ENCODE data around the gene FARS2. TPM values are rescaled to one million over a fixed set of nuclear protein-coding genes. Genes with fewer than 3 reads are reported as not detected.

The FARS2 gene
- total RNA-seq, 1 donor from 2014 or later, result 8.2 TPM

DNA sequence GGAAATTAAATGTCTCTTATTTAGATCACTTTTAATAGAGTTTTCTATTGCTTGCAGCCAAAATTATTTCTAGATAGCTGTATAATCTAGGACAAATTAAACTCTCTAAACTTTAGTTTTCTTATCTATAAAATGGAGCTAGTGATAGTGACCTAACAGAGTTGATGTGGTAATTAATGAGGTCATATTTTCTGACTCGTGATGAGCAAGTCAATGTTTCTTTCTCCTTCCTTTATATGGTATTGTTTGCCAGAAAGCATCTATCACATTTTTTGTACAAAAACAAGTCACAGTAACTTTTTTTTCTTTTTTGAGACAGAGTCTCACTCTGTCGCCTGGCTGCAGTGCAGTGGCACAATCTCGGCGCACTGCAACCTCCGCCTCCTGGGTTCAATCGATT lies 267.7 kb downstream of the FARS2 start:
- no peak for DNase-seq (ENCODE audit: low read depth)
- TF ChIP-seq, protein P1, sequence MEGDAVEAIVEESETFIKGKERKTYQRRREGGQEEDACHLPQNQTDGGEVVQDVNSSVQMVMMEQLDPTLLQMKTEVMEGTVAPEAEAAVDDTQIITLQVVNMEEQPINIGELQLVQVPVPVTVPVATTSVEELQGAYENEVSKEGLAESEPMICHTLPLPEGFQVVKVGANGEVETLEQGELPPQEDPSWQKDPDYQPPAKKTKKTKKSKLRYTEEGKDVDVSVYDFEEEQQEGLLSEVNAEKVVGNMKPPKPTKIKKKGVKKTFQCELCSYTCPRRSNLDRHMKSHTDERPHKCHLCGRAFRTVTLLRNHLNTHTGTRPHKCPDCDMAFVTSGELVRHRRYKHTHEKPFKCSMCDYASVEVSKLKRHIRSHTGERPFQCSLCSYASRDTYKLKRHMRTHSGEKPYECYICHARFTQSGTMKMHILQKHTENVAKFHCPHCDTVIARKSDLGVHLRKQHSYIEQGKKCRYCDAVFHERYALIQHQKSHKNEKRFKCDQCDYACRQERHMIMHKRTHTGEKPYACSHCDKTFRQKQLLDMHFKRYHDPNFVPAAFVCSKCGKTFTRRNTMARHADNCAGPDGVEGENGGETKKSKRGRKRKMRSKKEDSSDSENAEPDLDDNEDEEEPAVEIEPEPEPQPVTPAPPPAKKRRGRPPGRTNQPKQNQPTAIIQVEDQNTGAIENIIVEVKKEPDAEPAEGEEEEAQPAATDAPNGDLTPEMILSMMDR (IDR thresholded peaks at IDR 0.05; ENCODE audit: insufficient read depth, low read length, poor library complexity, severe bottlenecking), result no peak
- no peaks in the 10 kb centered on the region for H3K36me3 ChIP-seq (ENCODE audit: control insufficient read depth, insufficient read depth, low read length)

DNA sequence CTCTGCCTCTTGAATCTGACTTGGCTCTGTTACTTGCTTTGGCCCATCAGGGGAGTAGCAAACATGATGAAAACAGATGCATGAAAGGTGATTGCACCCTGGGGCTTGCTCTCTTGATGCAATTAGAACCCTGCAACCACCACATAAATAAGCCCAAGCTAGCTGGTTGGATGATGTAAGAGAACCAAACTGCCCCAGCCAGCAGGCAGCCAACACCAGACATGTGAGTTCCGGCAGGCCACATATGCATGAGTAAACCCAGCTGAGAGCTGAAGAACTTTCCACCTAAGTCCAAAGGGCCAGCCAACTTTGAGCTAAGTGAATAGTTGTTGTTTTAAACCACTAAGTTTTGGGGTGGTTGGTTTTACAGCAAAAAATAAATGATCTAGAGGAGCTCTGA lies 268.4 kb downstream of the FARS2 start:
- DNase-seq (ENCODE audit: low read depth), result no peak

More for the DNA sequence above, 267.7 kb downstream of the FARS2 start:
- H3K27me3 ChIP-seq (ENCODE audit: control insufficient read depth, insufficient read depth, low read length), result no peaks in the 10 kb centered on the region
- no peak overlapping the region for H3K4me3 ChIP-seq (ENCODE audit: low read depth, low read length)

DNA sequence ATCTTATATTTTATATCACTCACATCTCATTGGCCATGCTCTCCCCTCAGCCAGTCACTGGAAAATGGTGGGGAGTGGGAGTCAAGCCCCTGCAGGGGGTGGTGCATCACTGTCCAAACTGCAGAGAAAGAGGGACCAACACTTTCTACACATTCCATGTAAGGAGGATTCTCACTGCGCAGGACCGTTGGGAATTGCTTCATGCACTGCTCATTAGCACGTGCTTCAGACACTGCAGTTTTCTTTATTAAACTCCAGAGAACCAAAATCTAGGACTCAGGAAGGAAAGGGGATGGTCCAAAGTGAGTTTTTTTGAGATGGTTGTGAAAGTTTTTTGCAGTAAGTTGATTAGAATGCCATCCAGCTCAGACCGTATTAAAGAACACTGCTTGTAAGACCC lies 269.8 kb downstream of the FARS2 start:
- Histone ChIP-seq H3K4me3 (ENCODE audit: low read depth, low read length) (no peak overlapping the region), H3K36me3 (ENCODE audit: control insufficient read depth, insufficient read depth, low read length) (no peaks in the 10 kb centered on the region), H3K27me3 (ENCODE audit: control insufficient read depth, insufficient read depth, low read length) (no peaks in the 10 kb centered on the region)
- DNase-seq (ENCODE audit: low read depth), result no peak
- TF ChIP-seq, protein P1 (IDR thresholded peaks at IDR 0.05; ENCODE audit: insufficient read depth, low read length, poor library complexity, severe bottlenecking), result no peak

More for the DNA sequence above, 268.4 kb downstream of the FARS2 start:
- Histone ChIP-seq H3K36me3 (ENCODE audit: control insufficient read depth, insufficient read depth, low read length) (no peaks in the 10 kb centered on the region), H3K27me3 (ENCODE audit: control insufficient read depth, insufficient read depth, low read length) (no peaks in the 10 kb centered on the region), H3K4me3 (ENCODE audit: low read depth, low read length) (no peak overlapping the region)
- TF ChIP-seq, protein P1 (IDR thresholded peaks at IDR 0.05; ENCODE audit: insufficient read depth, low read length, poor library complexity, severe bottlenecking), result no peak

DNA sequence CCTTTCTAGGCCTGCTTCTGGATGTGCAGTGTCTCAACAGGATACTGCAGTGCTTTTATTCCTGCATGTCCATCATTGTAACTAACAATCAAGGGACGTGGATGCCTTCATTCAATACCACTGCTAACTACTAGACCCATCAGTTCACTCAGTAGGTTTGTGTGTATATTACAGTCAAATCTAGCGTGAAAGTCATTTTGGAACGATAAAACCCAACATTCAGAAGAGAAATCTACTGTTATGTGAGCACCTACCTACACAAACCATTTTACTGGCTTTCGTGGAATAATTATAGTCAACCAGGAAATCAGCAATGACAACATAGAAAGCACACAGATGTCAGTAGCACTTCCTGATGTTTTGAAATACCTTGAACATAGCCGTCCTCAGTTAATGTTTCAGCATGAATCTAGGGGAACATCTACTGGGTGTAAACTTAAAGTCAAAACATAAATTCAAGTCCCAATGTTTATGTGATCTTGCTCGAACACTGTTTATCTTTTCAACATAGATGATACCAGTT lies 270.6 kb downstream of the FARS2 start:
- H3K4me3 ChIP-seq (ENCODE audit: low read depth, low read length), result no peak overlapping the region
- TF ChIP-seq, protein P1 (IDR thresholded peaks at IDR 0.05; ENCODE audit: insufficient read depth, low read length, poor library complexity, severe bottlenecking), result no peak
- DNase-seq (ENCODE audit: low read depth), result no peak
- H3K36me3 ChIP-seq (ENCODE audit: control insufficient read depth, insufficient read depth, low read length), result no peaks in the 10 kb centered on the region
- H3K27me3 ChIP-seq (ENCODE audit: control insufficient read depth, insufficient read depth, low read length), result no peaks in the 10 kb centered on the region

DNA sequence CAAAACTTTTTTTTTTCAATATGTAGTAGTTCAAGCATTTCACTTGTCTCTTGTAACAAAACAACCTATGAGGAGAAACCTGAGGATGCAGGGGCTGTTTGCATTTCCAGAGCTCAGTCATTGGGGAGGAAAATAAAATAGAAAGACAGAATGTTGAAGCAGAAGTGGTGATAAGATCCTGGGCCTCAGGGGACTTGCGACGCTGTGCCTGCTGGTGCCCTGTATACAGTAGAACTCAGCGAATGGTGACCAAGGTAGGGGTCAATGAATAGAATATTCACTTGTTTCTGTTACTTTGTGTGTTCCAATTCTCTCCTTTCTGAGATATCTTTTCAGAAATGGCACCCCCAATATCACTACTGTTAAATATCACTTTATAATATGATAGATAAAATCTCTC lies 271.6 kb downstream of the FARS2 start:
- Histone ChIP-seq H3K27me3 (ENCODE audit: control insufficient read depth, insufficient read depth, low read length) (no peaks in the 10 kb centered on the region), H3K36me3 (ENCODE audit: control insufficient read depth, insufficient read depth, low read length) (no peaks in the 10 kb centered on the region), H3K4me3 (ENCODE audit: low read depth, low read length) (no peak overlapping the region)
- DNase-seq (ENCODE audit: low read depth), result no peak
- TF ChIP-seq, protein P1 (IDR thresholded peaks at IDR 0.05; ENCODE audit: insufficient read depth, low read length, poor library complexity, severe bottlenecking), result no peak

DNA sequence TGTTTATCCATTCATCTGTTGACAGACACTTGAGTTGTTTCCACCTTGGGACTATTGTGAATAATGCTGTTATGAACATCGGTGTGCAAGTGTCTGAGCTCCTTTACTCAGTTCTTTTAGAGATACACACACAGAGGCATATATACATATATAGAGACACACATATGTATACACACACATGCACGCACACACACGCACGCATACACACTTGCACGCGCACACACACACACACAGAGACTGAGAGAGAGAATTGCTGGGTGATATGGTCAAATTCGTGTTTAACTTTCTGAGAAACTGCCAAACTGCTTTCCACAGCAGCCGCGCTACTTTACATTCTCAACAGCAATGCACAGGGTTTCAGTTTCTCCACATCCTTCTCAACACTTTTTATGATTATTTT lies 273.3 kb downstream of the FARS2 start:
- H3K27me3 ChIP-seq (ENCODE audit: control insufficient read depth, insufficient read depth, low read length), result no peaks in the 10 kb centered on the region
- TF ChIP-seq, protein P1 (IDR thresholded peaks at IDR 0.05; ENCODE audit: insufficient read depth, low read length, poor library complexity, severe bottlenecking), result no peak
- H3K4me3 ChIP-seq (ENCODE audit: low read depth, low read length), result no peak overlapping the region
- H3K36me3 ChIP-seq (ENCODE audit: control insufficient read depth, insufficient read depth, low read length), result no peaks in the 10 kb centered on the region
- DNase-seq (ENCODE audit: low read depth), result no peak

Data from kidney epithelial cell (primary cell).